DND-41 (cell line): ENCODE results near the gene XIRP2.
"Not testable (repeated sequence)": the region's sequence is repeated elsewhere in the genome, so short reads cannot be mapped to it uniquely, and the experiment has no call there.

ENCODE experiments used
- ATAC-seq: fragments of 200-7000 bp; cut with Tn5 transposase; 3 replicates; pipeline ENCODE4 v1.9.1; 2021; ENCODE audit warnings: low read depth; ENCODE audit not compliant: insufficient read depth
- DNase-seq: peaks from one replicate; pipeline ENCODE4 v3.0.0-alpha.2; 2020
- H2AFZ ChIP-seq: 2 replicates; pipeline ENCODE4 v1.6.0; 2012; ENCODE audit warnings: low read depth, low read length
- H3K27ac ChIP-seq: 2 replicates; pipeline ENCODE4 v1.5.1; 2012; ENCODE audit warnings: low read length, inconsistent platforms
- H3K27me3 ChIP-seq: fragments of 200-600 bp; sonication (generic); 2 replicates; pipeline ENCODE4 v1.6.0; 2012; ENCODE audit warnings: low read length, mild to moderate bottlenecking, inconsistent platforms; ENCODE audit not compliant: insufficient read depth, poor library complexity
- H3K36me3 ChIP-seq: 2 replicates; pipeline ENCODE4 v1.5.1; 2012; ENCODE audit warnings: low read length, inconsistent platforms; ENCODE audit not compliant: insufficient read depth
- H3K4me1 ChIP-seq: 2 replicates; pipeline ENCODE4 v1.5.1; 2012; ENCODE audit warnings: mild to moderate bottlenecking, low read length; ENCODE audit not compliant: insufficient read depth
- H3K4me2 ChIP-seq: 2 replicates; pipeline ENCODE4 v1.6.0; 2012; ENCODE audit warnings: mild to moderate bottlenecking, moderate library complexity, low read length, inconsistent platforms; ENCODE audit not compliant: insufficient read depth
- H3K4me3 ChIP-seq, 2 experiments: fragments of 200-600 bp in 1 of 2; shearing (Covaris generic) in 1 of 2; 2 replicates each; pipeline ENCODE4 v1.5.1; 2012 to 2016; ENCODE audit warnings: inconsistent platforms in 2 of 2, low read length in 2 of 2, mild to moderate bottlenecking in 2 of 2, low read depth in 1 of 2, moderate library complexity in 1 of 2
- H3K79me2 ChIP-seq: 2 replicates; pipeline ENCODE4 v1.6.0; 2012; ENCODE audit warnings: low read length, inconsistent platforms; ENCODE audit not compliant: insufficient read depth
- H3K9ac ChIP-seq: 2 replicates; pipeline ENCODE4 v1.6.0; 2012; ENCODE audit warnings: low read depth, mild to moderate bottlenecking, inconsistent platforms, low read length, moderate library complexity
- H3K9me3 ChIP-seq: 2 replicates; pipeline ENCODE4 v1.5.1; 2012; ENCODE audit warnings: low read length, moderate library complexity, mild to moderate bottlenecking, inconsistent platforms; ENCODE audit not compliant: insufficient read depth, severe bottlenecking
- H4K20me1 ChIP-seq: 2 replicates; pipeline ENCODE4 v1.6.0; 2012; ENCODE audit warnings: low read length; ENCODE audit not compliant: insufficient read depth
- CTCF ChIP-seq: IDR thresholded peaks from 2 replicates; pipeline ENCODE4 v1.5.1; 2012; ENCODE audit warnings: borderline replicate concordance, low read length, moderate library complexity, mild to moderate bottlenecking; ENCODE audit not compliant: poor library complexity, severe bottlenecking; ENCODE audit errors: extremely low read depth
- EZH2 ChIP-seq: IDR thresholded peaks from 3 replicates; pipeline ENCODE4 v1.6.1; 2012; ENCODE audit warnings: borderline replicate concordance, low read depth, mild to moderate bottlenecking, moderate library complexity, low read length, inconsistent platforms; ENCODE audit not compliant: severe bottlenecking

Gene XIRP2

GRCh38 chr2:167104691-167105090 lies 216.4 kb downstream of the XIRP2 start:
- TF ChIP-seq CTCF (no peak), EZH2 (no peak)
- ATAC-seq, result no peak

GRCh38 chr2:167109682-167110081 lies 221.4 kb downstream of the XIRP2 start:
- not testable (repeated sequence) for H3K4me1 ChIP-seq, H3K27me3 ChIP-seq, H3K4me3 ChIP-seq, H3K27ac ChIP-seq, H3K9me3 ChIP-seq, ATAC-seq, H3K79me2 ChIP-seq, H3K4me2 ChIP-seq, H4K20me1 ChIP-seq, H3K9ac ChIP-seq, H3K36me3 ChIP-seq, H2AFZ ChIP-seq, DNase-seq

More at GRCh38 chr2:167104691-167105090, 216.4 kb downstream of the XIRP2 start:
- Histone ChIP-seq H3K9ac (no peak overlapping the region), H3K4me3 (no peak overlapping the region), H3K36me3 (no peaks in the 10 kb centered on the region), H3K27me3 (no peaks in the 10 kb centered on the region), H3K9me3 (no peaks in the 10 kb centered on the region), H3K79me2 (no peaks in the 10 kb centered on the region), H3K27ac (no peak overlapping the region), H3K4me1 (no peaks in the 10 kb centered on the region), H4K20me1 (no peaks in the 10 kb centered on the region), H2AFZ (no peak overlapping the region), H3K4me2 (no peak overlapping the region)
- DNase-seq, result no peak

- Histone ChIP-seq H3K36me3 (no peaks in the 10 kb centered on the region), H3K79me2 (no peaks in the 10 kb centered on the region), H3K27me3 (no peaks in the 10 kb centered on the region), H3K4me3 (no peak overlapping the region), H3K27ac (no peak overlapping the region), H3K9ac (no peak overlapping the region), H3K4me1 (no peaks in the 10 kb centered on the region), H3K9me3 (no peaks in the 10 kb centered on the region), H4K20me1 (no peaks in the 10 kb centered on the region), H2AFZ (no peak overlapping the region), H3K4me2 (no peak overlapping the region)
- ATAC-seq (no peak), DNase-seq (no peak)
- TF ChIP-seq CTCF (no peak), EZH2 (no peak)
Observed at GRCh38 chr2:167110345-167110744, 222.1 kb downstream of the XIRP2 start.

- Histone ChIP-seq H3K4me1 (no peaks in the 10 kb centered on the region), H3K4me3 (no peak overlapping the region), H3K9me3 (no peaks in the 10 kb centered on the region), H3K27ac (no peak overlapping the region), H3K27me3 (no peaks in the 10 kb centered on the region), H3K9ac (no peak overlapping the region), H3K4me2 (no peak overlapping the region), H4K20me1 (no peaks in the 10 kb centered on the region), H3K36me3 (no peaks in the 10 kb centered on the region), H2AFZ (no peak overlapping the region), H3K79me2 (no peaks in the 10 kb centered on the region)
- DNase-seq (no peak), ATAC-seq (no peak)
- TF ChIP-seq EZH2, result no peak
- TF ChIP-seq CTCF, result no peak
Observed at GRCh38 chr2:167114018-167114417, 225.7 kb downstream of the XIRP2 start.
